ENCODE measurements around the gene PTRH2.
"Not testable (repeated sequence)": the region's sequence is repeated elsewhere in the genome, so short reads cannot be mapped to it uniquely, and the experiment has no call there.

PTRH2 gene

DNA sequence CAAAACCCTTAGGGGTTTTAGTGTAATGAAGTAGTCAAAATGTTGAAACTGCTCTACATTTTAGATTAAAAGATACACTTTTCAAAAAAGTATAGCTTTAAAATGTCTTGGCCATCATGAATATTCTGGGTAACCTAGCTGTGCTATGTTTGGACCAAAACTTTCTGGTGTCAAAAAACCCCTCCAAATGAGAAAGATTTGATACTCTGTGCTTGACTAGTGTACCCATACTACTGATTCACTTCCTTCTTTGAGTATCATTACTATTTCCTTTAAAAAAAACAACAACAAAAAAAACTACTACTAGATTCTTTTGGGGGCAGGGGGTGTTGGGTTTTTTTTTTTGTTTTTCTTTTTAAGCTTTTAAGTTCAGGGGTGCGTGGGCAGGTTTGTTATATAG lies 37.3 kb downstream of the PTRH2 start:
- no peak overlapping the region for H3K4me3 ChIP-seq (ENCODE audit: low read depth, low read length)
- TF ChIP-seq, protein P1, sequence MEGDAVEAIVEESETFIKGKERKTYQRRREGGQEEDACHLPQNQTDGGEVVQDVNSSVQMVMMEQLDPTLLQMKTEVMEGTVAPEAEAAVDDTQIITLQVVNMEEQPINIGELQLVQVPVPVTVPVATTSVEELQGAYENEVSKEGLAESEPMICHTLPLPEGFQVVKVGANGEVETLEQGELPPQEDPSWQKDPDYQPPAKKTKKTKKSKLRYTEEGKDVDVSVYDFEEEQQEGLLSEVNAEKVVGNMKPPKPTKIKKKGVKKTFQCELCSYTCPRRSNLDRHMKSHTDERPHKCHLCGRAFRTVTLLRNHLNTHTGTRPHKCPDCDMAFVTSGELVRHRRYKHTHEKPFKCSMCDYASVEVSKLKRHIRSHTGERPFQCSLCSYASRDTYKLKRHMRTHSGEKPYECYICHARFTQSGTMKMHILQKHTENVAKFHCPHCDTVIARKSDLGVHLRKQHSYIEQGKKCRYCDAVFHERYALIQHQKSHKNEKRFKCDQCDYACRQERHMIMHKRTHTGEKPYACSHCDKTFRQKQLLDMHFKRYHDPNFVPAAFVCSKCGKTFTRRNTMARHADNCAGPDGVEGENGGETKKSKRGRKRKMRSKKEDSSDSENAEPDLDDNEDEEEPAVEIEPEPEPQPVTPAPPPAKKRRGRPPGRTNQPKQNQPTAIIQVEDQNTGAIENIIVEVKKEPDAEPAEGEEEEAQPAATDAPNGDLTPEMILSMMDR (IDR thresholded peaks at IDR 0.05; ENCODE audit: low read depth, low read length) = no peak
- DNase-seq (ENCODE audit: low read depth, low spot score) = no peak
- in situ Hi-C loops (cut with HindIII; ENCODE audit: low sequenced_read_pairs) = no loop called here

DNA sequence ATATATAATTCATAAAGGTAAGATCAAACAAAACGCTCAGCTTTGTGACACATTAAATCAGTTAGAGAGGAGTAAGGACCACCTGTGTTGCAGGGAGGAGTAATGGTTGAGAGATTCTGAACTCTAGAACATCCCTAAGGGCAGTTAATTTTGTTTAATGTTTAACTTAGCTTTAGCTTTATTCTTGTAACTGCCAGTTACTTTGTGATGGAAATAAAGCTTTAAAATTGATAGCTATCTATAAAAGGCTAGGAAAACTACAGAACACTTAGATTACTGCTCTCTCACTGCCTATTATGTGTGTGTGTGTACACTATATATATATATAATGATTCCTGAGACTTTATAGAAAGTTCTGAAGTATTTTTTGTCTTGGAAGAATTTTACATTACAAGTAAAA lies 37.8 kb downstream of the PTRH2 start:
- in situ Hi-C loops (cut with HindIII; ENCODE audit: low sequenced_read_pairs) = no loop called here
- TF ChIP-seq, protein P1 (IDR thresholded peaks at IDR 0.05; ENCODE audit: low read depth, low read length) = no peak
- DNase-seq (ENCODE audit: low read depth, low spot score) = no peak
- H3K4me3 ChIP-seq (ENCODE audit: low read depth, low read length) = no peak overlapping the region

DNA sequence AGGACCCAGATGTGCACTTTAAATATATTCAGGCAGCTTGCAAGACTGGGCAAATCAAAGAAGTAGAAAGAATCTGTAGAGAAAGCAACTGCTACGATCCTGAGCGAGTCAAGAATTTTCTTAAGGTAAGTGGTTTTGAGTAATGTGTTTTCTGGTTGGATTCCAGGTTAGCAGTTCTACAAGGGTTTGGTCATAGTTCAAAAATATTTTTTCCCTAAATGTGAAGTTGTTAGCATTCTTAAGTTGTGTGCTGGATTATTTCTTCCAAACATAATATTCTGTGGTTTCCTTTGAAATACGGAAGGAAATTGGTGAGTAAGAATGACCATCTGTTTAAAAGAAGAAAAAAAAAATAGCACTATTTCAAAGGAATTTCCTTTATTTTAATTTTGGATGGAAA lies 38.4 kb downstream of the PTRH2 start:
- TF ChIP-seq, protein P1 (IDR thresholded peaks at IDR 0.05; ENCODE audit: low read depth, low read length) = no peak
- peak; percentile 97 for DNase-seq (ENCODE audit: low read depth, low spot score)
- H3K4me3 ChIP-seq (ENCODE audit: low read depth, low read length) = no peak overlapping the region
- in situ Hi-C loops (cut with HindIII; ENCODE audit: low sequenced_read_pairs) = no loop called here

DNA sequence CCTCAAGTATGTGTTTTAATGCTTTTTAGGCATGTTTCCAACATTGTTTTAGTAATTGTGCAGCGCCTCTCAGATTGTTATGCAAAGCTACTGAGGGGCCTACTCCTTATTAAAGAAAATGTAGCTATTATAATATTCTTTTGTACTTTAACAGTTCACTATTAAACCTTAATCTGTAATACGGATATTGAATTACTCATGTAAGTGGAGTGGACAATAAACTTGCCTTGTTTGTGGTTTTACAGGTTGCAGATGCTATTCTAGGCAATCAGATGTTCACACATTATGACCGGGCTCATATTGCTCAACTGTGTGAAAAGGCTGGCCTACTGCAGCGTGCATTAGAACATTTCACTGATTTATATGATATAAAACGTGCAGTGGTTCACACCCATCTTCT lies 41.0 kb downstream of the PTRH2 start:
- TF ChIP-seq, protein P1 (IDR thresholded peaks at IDR 0.05; ENCODE audit: low read depth, low read length) = no peak
- in situ Hi-C loops (cut with HindIII; ENCODE audit: low sequenced_read_pairs) = no loop called here
- no peak for DNase-seq (ENCODE audit: low read depth, low spot score)
- H3K4me3 ChIP-seq (ENCODE audit: low read depth, low read length) = no peak overlapping the region

DNA sequence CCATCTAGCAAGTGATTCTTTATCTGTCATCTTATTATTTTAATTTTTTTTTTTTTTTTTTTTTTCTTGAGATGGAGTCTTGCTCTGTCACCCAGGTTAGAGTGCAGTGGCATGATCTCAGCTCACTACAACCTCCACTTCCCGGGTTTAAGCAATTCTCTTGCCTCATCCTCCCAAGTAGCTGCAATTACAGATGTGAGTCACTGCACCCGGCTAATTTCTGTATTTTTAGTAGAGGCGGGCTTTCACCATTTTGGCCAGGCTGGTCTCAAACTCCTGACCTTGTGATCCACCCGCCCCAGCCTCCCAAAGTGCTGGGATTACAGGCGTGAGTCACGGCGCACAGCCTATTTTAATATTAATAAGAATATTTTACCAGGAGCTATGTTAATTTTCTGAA lies 50.6 kb downstream of the PTRH2 start:
- H3K4me3 ChIP-seq (ENCODE audit: low read depth, low read length); in situ Hi-C loops (cut with HindIII; ENCODE audit: low sequenced_read_pairs): not testable (repeated sequence)
- DNase-seq (ENCODE audit: low read depth, low spot score) = peak; percentile 51

DNA sequence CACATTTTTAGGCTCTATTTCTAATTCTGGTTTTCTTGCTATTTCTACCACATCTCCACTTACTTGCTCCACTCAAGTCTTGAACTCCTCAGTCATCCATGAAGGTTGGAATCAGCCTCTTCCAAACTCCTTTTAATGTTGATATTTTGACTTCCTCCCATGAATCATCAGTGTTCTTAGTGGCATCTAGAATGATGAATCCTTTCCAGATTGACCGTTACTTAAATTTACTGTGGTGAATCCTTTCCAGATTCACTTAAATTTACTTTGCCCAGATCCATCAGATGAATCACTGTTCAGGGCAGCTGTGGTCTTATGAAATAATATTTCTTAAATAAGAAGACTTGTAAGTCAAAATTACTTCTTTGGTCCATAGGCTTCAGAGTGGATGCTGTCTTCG lies 55.1 kb downstream of the PTRH2 start:
- peak; percentile 51 for DNase-seq (ENCODE audit: low read depth, low spot score)
- TF ChIP-seq, protein P1 (IDR thresholded peaks at IDR 0.05; ENCODE audit: low read depth, low read length) = no peak
- in situ Hi-C loops (cut with HindIII; ENCODE audit: low sequenced_read_pairs) = no loop called here
- no peak overlapping the region for H3K4me3 ChIP-seq (ENCODE audit: low read depth, low read length)

DNA sequence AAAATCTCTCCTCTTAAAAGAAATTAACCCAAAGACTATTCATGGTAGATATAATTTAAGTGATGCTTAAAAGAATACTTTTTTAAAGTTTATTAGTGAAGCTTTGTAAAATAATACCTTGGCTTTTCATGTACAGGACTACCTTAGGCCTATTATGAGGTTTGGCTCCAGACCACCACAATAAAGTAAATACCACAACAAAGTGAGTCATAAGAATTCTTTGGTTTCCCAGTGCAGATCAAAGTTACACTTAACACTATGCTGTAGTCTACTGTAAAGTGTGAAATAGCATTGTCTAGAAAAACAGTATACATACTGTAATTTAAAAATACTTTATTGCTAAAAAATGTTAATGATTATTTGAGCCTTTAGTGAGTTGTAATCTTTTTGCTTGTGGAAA lies 55.9 kb downstream of the PTRH2 start:
- TF ChIP-seq, protein P1 (IDR thresholded peaks at IDR 0.05; ENCODE audit: low read depth, low read length) = no peak
- no peak overlapping the region for H3K4me3 ChIP-seq (ENCODE audit: low read depth, low read length)
- DNase-seq (ENCODE audit: low read depth, low spot score) = peak; percentile 56
- in situ Hi-C loops (cut with HindIII; ENCODE audit: low sequenced_read_pairs) = no loop called here
